Mesenchymal stem cell (in vitro differentiated cells and primary cell): ENCODE data around the gene ACTR2.
A peak's percentile ranks its signal among the peaks of the same experiment; 100 is the strongest.

Experiments
- DNase-seq: peaks from one replicate; pipeline ENCODE4 v3.0.0-alpha.2; 2013
- H2AFZ ChIP-seq: one replicate; pipeline ENCODE4 v1.6.1; 2013; ENCODE audit warnings: low read depth, mild to moderate bottlenecking, control low read depth, inconsistent platforms, low read length, moderate library complexity
- H2AK5ac ChIP-seq: 2 replicates; pipeline ENCODE4 v1.6.1; 2013; ENCODE audit warnings: low read length, moderate library complexity, mild to moderate bottlenecking, inconsistent platforms; ENCODE audit not compliant: severe bottlenecking
- H2BK120ac ChIP-seq: one replicate; pipeline ENCODE4 v1.6.1; 2013; ENCODE audit warnings: low read depth, mild to moderate bottlenecking, inconsistent platforms, low read length, moderate library complexity
- H2BK12ac ChIP-seq, 2 experiments: one replicate each; pipeline ENCODE4 v1.6.1; 2013; ENCODE audit warnings: inconsistent platforms in 2 of 2, low read length in 2 of 2, mild to moderate bottlenecking in 2 of 2, moderate library complexity in 2 of 2, control low read depth in 1 of 2
- H2BK15ac ChIP-seq: one replicate; pipeline ENCODE4 v1.6.1; 2013; ENCODE audit warnings: mild to moderate bottlenecking, low read depth, inconsistent platforms; ENCODE audit not compliant: poor library complexity, severe bottlenecking
- H2BK5ac ChIP-seq: 2 replicates; pipeline ENCODE4 v1.6.1; 2013; ENCODE audit warnings: low read depth, mild to moderate bottlenecking, low read length, control low read depth, inconsistent platforms; ENCODE audit not compliant: poor library complexity, severe bottlenecking
- H3K14ac ChIP-seq, 2 experiments: one replicate each; pipeline ENCODE4 v1.6.1; 2013; ENCODE audit warnings: inconsistent platforms in 2 of 2, low read length in 2 of 2, control low read depth in 1 of 2, mild to moderate bottlenecking in 1 of 2, moderate library complexity in 1 of 2
- H3K18ac ChIP-seq, 2 experiments: one replicate each; pipeline ENCODE4 v1.6.1; 2013; ENCODE audit warnings: inconsistent platforms in 2 of 2, low read length in 2 of 2, control low read depth in 1 of 2, low read depth in 1 of 2, mild to moderate bottlenecking in 1 of 2
- H3K23ac ChIP-seq, 2 experiments: one replicate each; pipeline ENCODE4 v1.6.1; 2013; ENCODE audit warnings: inconsistent platforms in 2 of 2, low read length in 2 of 2, mild to moderate bottlenecking in 2 of 2, moderate library complexity in 2 of 2, control low read depth in 1 of 2
- H3K27ac ChIP-seq: 2 replicates; pipeline ENCODE4 v1.5.1; 2013; ENCODE audit warnings: mild to moderate bottlenecking, moderate library complexity, low read length, control low read depth, inconsistent platforms; ENCODE audit not compliant: poor library complexity, severe bottlenecking
- H3K27me3 ChIP-seq, 2 experiments: 2 replicates each; pipeline versions ENCODE4 v1.6.1 to v1.7.0; 2013; ENCODE audit warnings: low read length in 2 of 2, mild to moderate bottlenecking in 2 of 2, moderate library complexity in 2 of 2, control low read depth in 1 of 2, inconsistent platforms in 1 of 2; ENCODE audit not compliant: control insufficient read depth in 1 of 2, insufficient read depth in 1 of 2
- H3K36me3 ChIP-seq, 2 experiments: 2 replicates each; pipeline versions ENCODE4 v1.6.1 to v1.7.0; 2013; ENCODE audit warnings: low read length in 2 of 2, control low read depth in 1 of 2, inconsistent platforms in 1 of 2, low read depth in 1 of 2, mild to moderate bottlenecking in 1 of 2; ENCODE audit not compliant: insufficient read depth in 2 of 2, control insufficient read depth in 1 of 2
- H3K4ac ChIP-seq, 2 experiments: one replicate each; pipeline ENCODE4 v1.6.1; 2013; ENCODE audit warnings: inconsistent platforms in 2 of 2, low read length in 2 of 2, mild to moderate bottlenecking in 2 of 2, moderate library complexity in 2 of 2, control low read depth in 1 of 2, low read depth in 1 of 2
- H3K4me1 ChIP-seq: 2 replicates; pipeline ENCODE4 v1.6.1; 2013; ENCODE audit warnings: low read depth, low read length, control low read depth; ENCODE audit not compliant: control insufficient read depth, insufficient read depth
- H3K4me2 ChIP-seq: 2 replicates; pipeline ENCODE4 v1.6.1; 2013; ENCODE audit warnings: low read length, mild to moderate bottlenecking, inconsistent platforms; ENCODE audit not compliant: poor library complexity, severe bottlenecking
- H3K4me3 ChIP-seq, 2 experiments: 2 replicates each; pipeline versions ENCODE4 v1.5.1 to v1.7.0; 2013; ENCODE audit warnings: low read length in 2 of 2, mild to moderate bottlenecking in 2 of 2, control low read depth in 1 of 2, low read depth in 1 of 2; ENCODE audit not compliant: insufficient read depth in 1 of 2
- H3K79me1 ChIP-seq: replicated peaks from 2 replicates; pipeline ENCODE4 v1.6.1; 2013; ENCODE audit warnings: mild to moderate bottlenecking, control low read depth, low read length, inconsistent platforms; ENCODE audit not compliant: poor library complexity, severe bottlenecking
- H3K9ac ChIP-seq: 2 replicates; pipeline ENCODE4 v1.7.0; 2013; ENCODE audit warnings: mild to moderate bottlenecking, low read length, moderate library complexity
- H3K9me3 ChIP-seq: 2 replicates; pipeline ENCODE4 v1.7.0; 2013; ENCODE audit warnings: mild to moderate bottlenecking, low read length; ENCODE audit not compliant: control insufficient read depth
- H4K8ac ChIP-seq: one replicate; pipeline ENCODE4 v1.6.1; 2013; ENCODE audit warnings: inconsistent platforms, mild to moderate bottlenecking, low read length, moderate library complexity
- H4K91ac ChIP-seq: one replicate; pipeline ENCODE4 v1.6.1; 2013; ENCODE audit warnings: mild to moderate bottlenecking, low read length, inconsistent platforms
- WGBS: methylation state at CpG from one replicate; pipeline ENCODE4 v1.1.7; 2013; ENCODE audit warnings: mixed read lengths; 5-methylcytosine and 5-hydroxymethylcytosine counted together

The ACTR2 gene

DNA sequence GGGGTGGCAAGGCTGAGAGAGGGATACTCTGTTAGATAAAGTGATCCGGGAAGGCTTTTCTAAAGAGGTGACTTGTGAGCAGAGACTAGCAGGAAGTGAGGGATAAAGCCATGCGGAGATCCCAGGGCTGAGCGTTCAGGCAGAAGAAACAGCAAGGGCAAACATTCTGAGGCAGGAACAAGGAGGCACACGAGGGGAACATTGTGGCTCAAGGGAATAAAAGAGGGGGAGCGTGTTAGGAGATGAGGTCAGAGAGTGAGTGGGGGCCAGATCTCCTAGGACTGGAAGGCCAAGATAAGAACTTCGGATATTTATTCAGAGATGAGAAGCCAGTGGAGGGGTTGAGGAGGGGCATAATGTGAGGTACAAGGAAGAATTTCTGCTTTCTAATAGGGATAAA lies 67.1 kb downstream of the ACTR2 start:
- H3K9me3 ChIP-seq = no peaks in the 10 kb centered on the region
- 45% methylated on average over 6 of the region's 6 CpGs for WGBS
- H2AFZ ChIP-seq = no peak overlapping the region
- H2BK120ac ChIP-seq = no peak overlapping the region
- H3K27me3 ChIP-seq = no peaks in the 10 kb centered on the region
- no peak overlapping the region for H3K9ac ChIP-seq
- no peak overlapping the region for H2BK15ac ChIP-seq
- H2AK5ac ChIP-seq = no peak overlapping the region
- H3K36me3 ChIP-seq = no peaks in the 10 kb centered on the region
- no peaks in the 10 kb centered on the region for H3K79me1 ChIP-seq
- no peak overlapping the region for H3K18ac ChIP-seq
- H2BK5ac ChIP-seq = no peak overlapping the region
- H4K8ac ChIP-seq = no peak overlapping the region
- no peak overlapping the region for H4K91ac ChIP-seq
- no peak overlapping the region for H3K4me3 ChIP-seq
- no peak overlapping the region for H3K14ac ChIP-seq
- no peak overlapping the region for H3K23ac ChIP-seq
- H3K4me1 ChIP-seq = peaks cover 4% of the 10 kb centered on the region
- H3K27ac ChIP-seq = no peak overlapping the region
- no peak for DNase-seq
- peak overlapping the region in 1 of 2 experiments; percentile 61 for H2BK12ac ChIP-seq
- peak overlapping the region in 1 of 2 experiments; percentile 63 for H3K4ac ChIP-seq
- H3K4me2 ChIP-seq = no peak overlapping the region

DNA sequence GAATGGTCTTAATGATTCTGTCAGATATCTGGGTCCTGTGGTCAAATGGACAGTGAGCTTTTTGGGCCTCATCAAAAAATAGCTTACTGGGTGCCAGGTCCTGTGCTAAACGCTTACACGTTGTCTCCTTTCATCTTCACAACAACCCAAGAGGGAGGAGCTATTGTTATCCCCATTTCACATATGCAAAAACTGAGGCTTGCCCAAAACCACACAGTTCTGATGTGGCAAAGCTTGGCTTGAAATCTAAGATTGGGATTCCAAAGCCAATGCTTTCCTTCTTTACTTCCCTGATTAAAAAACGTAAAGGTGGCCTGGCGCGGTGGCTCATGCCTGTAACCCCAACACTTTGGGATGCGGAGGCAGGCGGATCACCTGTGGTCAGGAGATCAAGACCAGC lies 69.3 kb downstream of the ACTR2 start:
- Histone ChIP-seq H3K27me3 (no peaks in the 10 kb centered on the region), H3K27ac (no peak overlapping the region), H4K91ac (no peak overlapping the region), H3K4me1 (peaks cover 18% of the 10 kb centered on the region), H2BK15ac (no peak overlapping the region), H3K79me1 (no peaks in the 10 kb centered on the region), H2AFZ (no peak overlapping the region), H3K36me3 (no peaks in the 10 kb centered on the region), H3K9me3 (no peaks in the 10 kb centered on the region), H3K4me3 (no peak overlapping the region), H4K8ac (no peak overlapping the region), H3K14ac (no peak overlapping the region), H3K18ac (no peak overlapping the region), H2AK5ac (no peak overlapping the region), H3K9ac (no peak overlapping the region), H3K23ac (no peak overlapping the region), H2BK12ac (no peak overlapping the region), H2BK5ac (no peak overlapping the region), H2BK120ac (no peak overlapping the region), H3K4ac (no peak overlapping the region), H3K4me2 (no peak overlapping the region)
- 98% methylated on average over 7 of the region's 7 CpGs for WGBS
- DNase-seq = no peak

GRCh38 chr2:65297544-65297943 lies 69.9 kb downstream of the ACTR2 start:
- Histone ChIP-seq H4K8ac (no peak overlapping the region), H2BK12ac (no peak overlapping the region), H2BK120ac (no peak overlapping the region), H3K4ac (no peak overlapping the region), H3K4me2 (no peak overlapping the region), H2BK15ac (no peak overlapping the region), H3K27me3 (no peaks in the 10 kb centered on the region), H4K91ac (no peak overlapping the region), H2AK5ac (no peak overlapping the region), H3K14ac (no peak overlapping the region), H3K4me3 (no peak overlapping the region), H3K9me3 (no peaks in the 10 kb centered on the region), H2AFZ (no peak overlapping the region), H3K23ac (no peak overlapping the region), H3K18ac (no peak overlapping the region), H3K36me3 (no peaks in the 10 kb centered on the region), H2BK5ac (no peak overlapping the region), H3K9ac (no peak overlapping the region), H3K27ac (no peak overlapping the region), H3K79me1 (no peaks in the 10 kb centered on the region), H3K4me1 (peaks cover 18% of the 10 kb centered on the region)
- DNase-seq = no peak
- 93% methylated on average over 7 of the region's 9 CpGs for WGBS

DNA sequence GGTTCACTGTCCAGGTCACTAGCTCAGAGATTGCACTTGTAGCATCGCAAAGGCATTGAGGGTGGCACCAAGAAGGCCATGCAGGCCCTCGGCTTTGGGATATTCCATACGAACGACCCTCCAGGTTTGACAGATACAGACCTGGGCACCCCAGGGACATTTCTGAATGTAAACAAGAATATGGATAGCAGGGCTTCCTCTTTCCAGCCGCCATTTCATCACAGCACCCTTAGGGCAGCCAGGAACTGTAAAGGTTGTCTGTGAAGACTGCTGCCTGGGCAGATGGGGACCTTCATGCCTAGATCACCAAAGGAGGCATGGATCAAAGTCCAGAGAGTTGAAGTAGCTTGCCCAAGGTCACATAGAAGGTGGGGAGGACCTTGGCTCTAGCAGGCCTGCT lies 70.5 kb downstream of the ACTR2 start:
- H3K23ac ChIP-seq = no peak overlapping the region

More for the DNA sequence above, 70.5 kb downstream of the ACTR2 start:
- WGBS = 95% methylated on average over 5 of the region's 5 CpGs
- H3K4me2 ChIP-seq = no peak overlapping the region
- no peak overlapping the region for H2AFZ ChIP-seq
- peak overlapping the region; percentile 21 to 28 for H2BK12ac ChIP-seq
- H2BK5ac ChIP-seq = no peak overlapping the region
- no peaks in the 10 kb centered on the region for H3K36me3 ChIP-seq
- H3K9me3 ChIP-seq = no peaks in the 10 kb centered on the region
- peak overlapping the region; percentile 13 to 76 for H3K18ac ChIP-seq
- no peak overlapping the region for H3K9ac ChIP-seq
- no peak overlapping the region for H3K27ac ChIP-seq
- no peak overlapping the region for H3K4me3 ChIP-seq
- no peaks in the 10 kb centered on the region for H3K27me3 ChIP-seq
- H3K79me1 ChIP-seq = no peaks in the 10 kb centered on the region
- H4K91ac ChIP-seq = peak overlapping the region; percentile 11
- no peak overlapping the region for H4K8ac ChIP-seq
- peaks cover 18% of the 10 kb centered on the region for H3K4me1 ChIP-seq
- no peak for DNase-seq
- peak overlapping the region in 1 of 2 experiments; percentile 24 for H3K4ac ChIP-seq
- H2BK120ac ChIP-seq = no peak overlapping the region
- no peak overlapping the region for H2BK15ac ChIP-seq
- H3K14ac ChIP-seq = no peak overlapping the region
- H2AK5ac ChIP-seq = no peak overlapping the region
